Activated CD8-positive, alpha-beta T cell treated with anti-CD3 and anti-CD28 coated beads for 36 hours (primary cell): Measurements from ENCODE around the gene ASCC3. TPM values are rescaled to one million over a fixed set of nuclear protein-coding genes. Genes with fewer than 3 reads are reported as not detected.
"Not testable (repeated sequence)": the region's sequence is repeated elsewhere in the genome, so short reads cannot be mapped to it uniquely, and the experiment has no call there.

ENCODE experiments used
- ATAC-seq: fragments of 200-7000 bp; cut with Tn5 transposase; one replicate; pipeline ENCODE4 v1.10.0; 2021; ENCODE audit warnings: mild to moderate bottlenecking, moderate library complexity
- CTCF ChIA-PET: fragments of 350-600 bp; sonication (Branson Sonifier 250); formaldehyde crosslinking; loops from one replicate; lab custom pipeline; 2021; ENCODE audit warnings: antibody characterized with exemption; lab: Charles Lee
- POLR2A ChIA-PET: fragments of 350-600 bp; sonication (Branson Sonifier 250); formaldehyde crosslinking; loops from one replicate; lab custom pipeline; 2021; ENCODE audit warnings: antibody characterized with exemption; lab: Charles Lee
- DNase-seq: peaks from one replicate; pipeline ENCODE4 v3.0.0-alpha.2; 2020
- H3K27ac Mint-ChIP-seq: one replicate; pipeline ENCODE4 v1.8.0; 2021; ENCODE audit warnings: mild to moderate bottlenecking, mixed read lengths
- H3K27me3 Mint-ChIP-seq: one replicate; pipeline ENCODE4 v1.8.0; 2021; ENCODE audit warnings: mixed read lengths
- H3K36me3 Mint-ChIP-seq: one replicate; pipeline ENCODE4 v1.8.0; 2021; ENCODE audit warnings: low read depth, mixed read lengths
- H3K4me1 Mint-ChIP-seq: one replicate; pipeline ENCODE4 v1.8.0; 2021; ENCODE audit warnings: low read depth, mixed read lengths
- H3K4me3 Mint-ChIP-seq: one replicate; pipeline ENCODE4 v1.8.0; 2021; ENCODE audit warnings: mild to moderate bottlenecking, moderate library complexity, mixed read lengths
- H3K9me3 Mint-ChIP-seq: one replicate; pipeline ENCODE4 v1.8.0; 2021; ENCODE audit warnings: mixed read lengths
- intact Hi-C: fragments of 100-400 bp; cut with micrococcal nuclease; formaldehyde crosslinking; loops from one replicate; pipeline ENCODE4 v1.10.0; 2022
- total RNA-seq, 2 experiments: library from RNA; stranded (reverse); gene quantifications; one replicate each; pipeline ENCODE4 v1.2.3, GENCODE V29; 2021
- TF ChIP-seq, protein P1 (sequence below): fragments of 200-600 bp; IDR thresholded peaks from one replicate; pipeline ENCODE4 v1.8.0; 2022; ENCODE audit warnings: antibody characterized with exemption, mild to moderate bottlenecking

Gene ASCC3
- total RNA-seq, 2 experiments from 2014 or later = 50.2 to 50.5 TPM

DNA sequence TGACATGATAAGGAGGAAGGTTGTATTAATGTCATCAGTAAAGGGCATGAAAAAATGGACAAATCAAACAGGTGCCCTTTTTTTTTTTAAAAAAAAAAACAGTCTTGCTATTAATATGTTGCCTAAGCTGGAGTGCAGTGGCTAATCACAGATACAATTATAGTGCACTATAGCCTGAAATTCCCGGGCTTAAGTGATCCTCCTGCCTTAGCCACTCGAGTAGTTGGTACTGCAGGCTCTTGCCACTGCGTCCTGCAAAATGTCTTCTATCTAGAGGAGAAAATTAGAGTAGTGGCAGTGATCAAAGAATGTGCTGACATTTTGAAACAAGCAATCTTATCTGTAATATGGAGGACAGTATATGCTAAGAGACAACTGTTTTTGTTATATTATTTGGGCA lies 127.7 kb downstream of the ASCC3 start:
- no peaks in the 10 kb centered on the region for H3K27me3 Mint-ChIP-seq
- intact Hi-C loops = no loop called here
- peaks cover 31% of the 10 kb centered on the region for H3K36me3 Mint-ChIP-seq
- no peak overlapping the region for H3K4me3 Mint-ChIP-seq
- H3K9me3 Mint-ChIP-seq = no peaks in the 10 kb centered on the region
- no peak for DNase-seq
- POLR2A ChIA-PET = no interaction called here
- H3K27ac Mint-ChIP-seq = no peak overlapping the region
- TF ChIP-seq, protein P1, sequence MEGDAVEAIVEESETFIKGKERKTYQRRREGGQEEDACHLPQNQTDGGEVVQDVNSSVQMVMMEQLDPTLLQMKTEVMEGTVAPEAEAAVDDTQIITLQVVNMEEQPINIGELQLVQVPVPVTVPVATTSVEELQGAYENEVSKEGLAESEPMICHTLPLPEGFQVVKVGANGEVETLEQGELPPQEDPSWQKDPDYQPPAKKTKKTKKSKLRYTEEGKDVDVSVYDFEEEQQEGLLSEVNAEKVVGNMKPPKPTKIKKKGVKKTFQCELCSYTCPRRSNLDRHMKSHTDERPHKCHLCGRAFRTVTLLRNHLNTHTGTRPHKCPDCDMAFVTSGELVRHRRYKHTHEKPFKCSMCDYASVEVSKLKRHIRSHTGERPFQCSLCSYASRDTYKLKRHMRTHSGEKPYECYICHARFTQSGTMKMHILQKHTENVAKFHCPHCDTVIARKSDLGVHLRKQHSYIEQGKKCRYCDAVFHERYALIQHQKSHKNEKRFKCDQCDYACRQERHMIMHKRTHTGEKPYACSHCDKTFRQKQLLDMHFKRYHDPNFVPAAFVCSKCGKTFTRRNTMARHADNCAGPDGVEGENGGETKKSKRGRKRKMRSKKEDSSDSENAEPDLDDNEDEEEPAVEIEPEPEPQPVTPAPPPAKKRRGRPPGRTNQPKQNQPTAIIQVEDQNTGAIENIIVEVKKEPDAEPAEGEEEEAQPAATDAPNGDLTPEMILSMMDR = no peak
- CTCF ChIA-PET = no interaction called here
- H3K4me1 Mint-ChIP-seq = peaks cover 2% of the 10 kb centered on the region
- ATAC-seq = no peak

GRCh38 chr6:100751590-100751989 lies 129.5 kb downstream of the ASCC3 start:
- intact Hi-C loops = no loop called here
- DNase-seq (no peak), ATAC-seq (no peak)
- no peak overlapping the region for H3K27ac Mint-ChIP-seq
- peaks cover 2% of the 10 kb centered on the region for H3K4me1 Mint-ChIP-seq
- H3K36me3 Mint-ChIP-seq = peaks cover 19% of the 10 kb centered on the region
- TF ChIP-seq, protein P1 = no peak
- ChIA-PET POLR2A (no interaction called here), CTCF (no interaction called here)
- no peaks in the 10 kb centered on the region for H3K27me3 Mint-ChIP-seq
- H3K9me3 Mint-ChIP-seq = no peaks in the 10 kb centered on the region
- no peak overlapping the region for H3K4me3 Mint-ChIP-seq

DNA sequence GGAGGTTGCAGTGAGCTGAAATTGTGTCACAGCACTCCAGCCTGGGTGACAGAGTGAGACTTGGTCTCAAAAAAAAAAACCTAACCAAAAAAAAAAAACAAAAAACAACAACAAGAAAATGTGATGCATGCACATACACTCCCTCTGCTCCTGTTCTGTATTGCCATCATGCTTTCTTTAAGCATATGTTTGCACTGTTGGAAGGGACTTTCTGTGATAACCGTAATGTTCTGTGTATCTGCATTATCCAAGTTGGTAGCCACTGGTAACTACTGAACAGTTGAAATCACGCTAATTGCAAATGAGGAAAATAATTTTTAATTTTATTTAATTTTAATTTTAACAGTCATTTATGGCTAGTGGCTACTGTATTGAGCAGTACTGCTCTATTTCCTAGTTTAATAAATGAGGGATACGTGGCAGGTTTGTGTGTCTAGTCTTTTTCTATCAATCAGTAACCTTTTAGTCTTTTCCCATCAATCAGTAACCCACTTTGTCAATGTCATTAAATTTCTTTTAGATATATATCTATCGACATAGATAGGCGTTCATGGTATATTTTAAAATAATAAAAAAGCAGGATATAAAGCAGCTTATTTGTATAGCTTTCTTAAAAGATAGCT lies 135.6 kb downstream of the ASCC3 start:
- H3K4me3 Mint-ChIP-seq = no peak overlapping the region

DNA sequence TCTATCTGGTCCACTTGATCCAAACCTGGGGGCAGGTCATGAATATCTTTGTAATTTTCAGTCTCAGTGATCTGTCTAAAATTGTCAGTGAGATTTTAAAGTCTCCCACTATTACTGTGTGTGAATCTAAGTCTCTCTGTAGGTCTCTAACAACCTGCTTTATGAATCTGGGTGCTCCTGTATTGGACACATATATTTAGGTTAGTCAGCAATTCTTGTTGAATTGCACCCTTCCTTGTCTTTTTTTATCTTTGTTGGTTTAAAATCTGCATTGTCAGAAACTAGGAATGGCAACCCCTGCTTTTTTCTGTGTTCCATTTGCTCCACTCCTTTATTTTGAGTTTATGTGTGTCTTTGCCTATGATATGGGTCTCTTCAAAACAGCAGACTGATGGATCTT lies 140.7 kb downstream of the ASCC3 start:
- ChIA-PET POLR2A (no interaction called here), CTCF (no interaction called here)
- Mint-ChIP-seq H3K27me3 (no peaks in the 10 kb centered on the region), H3K36me3 (peaks cover 24% of the 10 kb centered on the region), H3K27ac (no peak overlapping the region), H3K9me3 (peaks cover 12% of the 10 kb centered on the region), H3K4me3 (no peak overlapping the region), H3K4me1 (no peaks in the 10 kb centered on the region)
- TF ChIP-seq, protein P1 = no peak
- DNase-seq (no peak), ATAC-seq (no peak)
- intact Hi-C loops = no loop called here

More for the DNA sequence above, 135.6 kb downstream of the ASCC3 start:
- peaks cover 10% of the 10 kb centered on the region for H3K9me3 Mint-ChIP-seq
- intact Hi-C loops = no loop called here
- TF ChIP-seq, protein P1 = no peak
- ChIA-PET POLR2A (no interaction called here), CTCF (interaction anchor here (1.1 kb wide), 1 partner anchor 629 kb away, joined by 3 read pairs; no protein-coding TSS in a partner anchor)
- H3K4me1 Mint-ChIP-seq = no peaks in the 10 kb centered on the region
- no peaks in the 10 kb centered on the region for H3K27me3 Mint-ChIP-seq
- H3K36me3 Mint-ChIP-seq = peaks cover 27% of the 10 kb centered on the region
- no peak overlapping the region for H3K27ac Mint-ChIP-seq
- DNase-seq (no peak), ATAC-seq (no peak)

DNA sequence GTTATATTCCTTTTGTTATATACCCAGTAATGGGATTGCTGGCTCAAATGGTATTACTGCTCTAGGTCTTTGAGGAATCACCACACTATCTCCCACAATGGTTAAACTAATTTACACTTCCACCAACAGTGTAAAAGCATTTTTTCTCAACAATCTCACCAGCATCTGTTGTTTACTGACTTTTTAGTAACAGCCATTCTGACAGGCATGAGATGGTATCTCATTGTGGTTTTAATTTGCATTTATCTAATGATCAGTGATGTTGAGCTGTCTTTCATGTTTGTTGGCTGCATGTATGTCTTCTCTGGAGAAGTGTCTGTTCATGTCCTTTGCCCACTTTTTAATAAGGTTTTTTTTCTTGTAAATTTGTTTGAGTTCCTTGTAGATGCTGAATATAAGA lies 143.4 kb downstream of the ASCC3 start:
- H3K27ac Mint-ChIP-seq, H3K4me3 Mint-ChIP-seq, H3K27me3 Mint-ChIP-seq, ATAC-seq, intact Hi-C loops, POLR2A ChIA-PET, DNase-seq, H3K4me1 Mint-ChIP-seq: not testable (repeated sequence)
- CTCF ChIA-PET = interaction anchor here (1.3 kb wide), 1 partner anchor 35 kb away, joined by 3 read pairs; no protein-coding TSS in a partner anchor
- Mint-ChIP-seq H3K9me3 (peaks cover 12% of the 10 kb centered on the region), H3K36me3 (peaks cover 17% of the 10 kb centered on the region)
